A172 (cell line): ENCODE data around the gene OR2T8. TPM values are rescaled to one million over a fixed set of nuclear protein-coding genes. Genes with fewer than 3 reads are reported as not detected.
"Not testable (repeated sequence)": the region's sequence is repeated elsewhere in the genome, so short reads cannot be mapped to it uniquely, and the experiment has no call there.

Experiments
- DNase-seq: peaks from one replicate; pipeline ENCODE4 v3.0.0-alpha.2; 2015; ENCODE audit warnings: low spot score
- total RNA-seq: library from RNA; depleted of rRNA; stranded (reverse); fragments of >200 nt; shearing (Covaris generic); gene quantifications from 2 replicates; pipeline ENCODE4 v1.2.3, GENCODE V29; 2014; rRNA removed

Gene OR2T8
- not detected in 2 replicates for total RNA-seq

DNA sequence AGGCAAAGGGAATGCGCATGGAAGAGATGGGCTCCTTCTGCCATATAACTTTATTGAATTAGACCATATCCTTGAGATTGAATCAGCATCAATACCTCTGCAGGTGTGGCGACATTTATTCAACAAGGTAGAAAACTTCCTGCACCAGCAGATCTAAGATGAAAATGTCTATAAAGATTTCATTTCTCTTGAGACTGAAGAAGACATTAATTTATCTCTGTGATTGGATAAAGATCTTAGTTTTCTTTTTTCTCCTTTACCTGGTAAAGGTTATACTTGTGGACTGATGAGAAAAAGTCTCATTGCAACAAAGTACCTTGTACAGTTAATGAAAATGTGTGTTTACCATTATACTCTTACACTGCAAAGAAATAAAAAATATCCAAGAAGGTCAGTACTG, at the start of gene OR2T8:
Gene OR2T8 (plus strand): TSS at position 301 of the 400 bp plus-strand sequence. CDS start 766 bp downstream, outside the sequence.
- no peak for DNase-seq

GRCh38 chr1:247883346-247883745, 36.7 kb upstream of the OR2T8 start:
- DNase-seq: no peak

DNA sequence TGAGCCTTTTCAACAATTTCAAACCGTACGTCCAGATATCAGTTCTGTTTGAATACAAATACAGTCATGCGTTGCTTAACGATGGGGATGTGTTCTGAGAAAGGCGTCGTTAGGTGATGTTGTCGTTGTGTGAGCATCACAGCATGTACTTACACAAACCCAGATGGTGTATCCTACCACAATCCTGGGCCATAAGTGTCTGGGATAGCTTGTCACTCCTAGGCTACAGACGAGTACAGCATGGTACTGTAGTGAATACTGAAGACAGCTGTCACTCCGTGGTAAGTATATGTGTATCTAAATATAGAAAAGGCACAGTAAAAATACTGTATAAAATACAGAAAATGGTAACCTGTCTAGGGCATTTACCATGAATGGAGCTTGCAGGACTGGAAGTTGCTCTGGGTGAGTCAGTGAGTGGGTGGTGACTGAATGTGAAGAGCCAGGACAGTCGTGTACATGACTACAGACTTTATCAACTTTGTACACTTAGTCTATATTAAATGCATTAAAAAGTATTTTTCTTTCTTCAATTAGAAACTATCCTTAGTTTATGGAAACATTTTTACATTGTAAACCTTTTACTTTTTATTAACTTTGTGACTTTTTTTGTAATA, 35.1 kb upstream of the OR2T8 start:
- DNase-seq: no peak

DNA sequence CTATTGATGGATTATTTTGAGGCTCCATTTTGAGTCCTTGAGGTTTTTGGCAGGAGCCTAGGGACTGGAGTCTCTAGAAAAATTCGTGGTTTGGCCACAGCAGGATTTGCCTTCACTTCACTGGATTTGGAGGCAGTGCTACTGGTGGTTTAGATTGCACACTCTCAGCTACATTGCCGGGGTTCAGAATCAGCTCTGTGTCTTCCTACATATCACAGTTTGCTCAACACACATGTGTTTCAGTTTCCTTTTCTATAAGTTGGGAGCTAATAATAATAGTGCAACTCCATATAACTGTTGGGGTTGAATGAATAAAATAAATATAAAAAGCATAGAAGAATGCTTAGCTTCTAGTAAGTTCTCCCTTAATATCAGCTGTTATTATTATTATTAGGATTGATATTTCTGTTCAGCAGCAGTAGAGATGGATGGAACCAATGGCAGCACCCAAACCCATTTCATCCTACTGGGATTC, 24.9 kb upstream of the OR2T8 start, which contains the start of gene OR2W3:
Gene OR2W3 (plus strand): TSS at position 425 of the 475 bp plus-strand sequence. CDS start 0 bp downstream, at position 425.
- no peak for DNase-seq

GRCh38 chr1:247895976-247896375, 24.1 kb upstream of the OR2T8 start:
- DNase-seq: no peak

GRCh38 chr1:247904122-247904521, 15.9 kb upstream of the OR2T8 start:
- no peak for DNase-seq

- DNase-seq: no peak
Measured at GRCh38 chr1:247905181-247905580, 14.9 kb upstream of the OR2T8 start.

GRCh38 chr1:247905910-247906503, 14.0 kb upstream of the OR2T8 start:
- DNase-seq: no peak

DNA sequence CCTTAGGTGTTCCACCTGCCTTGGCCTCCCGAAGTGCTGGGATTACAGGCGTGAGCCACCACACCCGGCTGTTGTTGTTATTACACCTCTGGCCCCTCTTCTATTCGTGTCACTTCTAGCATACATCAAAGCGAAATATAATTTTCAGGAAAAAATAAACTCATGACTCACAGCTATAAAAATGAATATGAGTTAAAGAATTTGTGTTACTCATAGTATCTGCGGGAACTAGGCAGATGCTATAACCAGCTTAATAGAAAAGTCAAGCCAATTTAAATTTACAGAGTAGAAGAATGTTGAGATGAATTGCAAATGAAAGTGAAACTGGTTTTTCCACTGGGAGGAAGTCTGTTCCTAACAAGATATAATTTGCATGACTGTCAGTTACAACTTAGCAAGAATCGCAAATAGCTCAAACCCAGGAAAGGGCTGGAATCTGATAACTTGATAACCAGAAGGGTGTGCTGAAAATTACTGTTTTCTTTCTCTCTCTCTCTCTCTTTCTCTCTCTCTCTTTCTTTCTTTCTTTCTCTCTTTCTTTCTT, 13.5 kb upstream of the OR2T8 start:
- DNase-seq: peak; percentile 86

DNA sequence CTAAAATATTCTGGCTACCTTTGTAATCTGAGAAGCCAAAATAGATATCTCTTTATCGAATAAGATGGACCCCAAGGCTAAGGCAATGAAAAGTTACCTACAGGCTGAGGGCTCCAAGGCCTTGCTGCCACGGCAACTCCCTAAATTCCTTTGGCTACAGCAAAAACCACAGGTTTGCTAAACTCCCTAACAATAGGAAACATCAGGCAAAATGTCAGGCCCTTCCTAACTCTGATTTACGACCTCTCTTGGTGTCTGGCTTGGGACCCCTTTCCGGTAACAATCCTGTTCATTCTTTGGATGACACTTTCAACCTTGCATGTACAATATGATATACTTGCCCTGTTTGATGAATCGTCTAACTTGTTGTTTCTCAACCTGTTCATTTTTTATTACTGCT, 11.3 kb upstream of the OR2T8 start:
- no peak for DNase-seq

GRCh38 chr1:247913786-247914185, 6.3 kb upstream of the OR2T8 start:
- DNase-seq: no peak

- DNase-seq: peak; percentile 16
Measured at GRCh38 chr1:247914941-247915662, 5.0 kb upstream of the OR2T8 start.

- DNase-seq: no peak
Measured at GRCh38 chr1:247923941-247924340, 3.9 kb downstream of the OR2T8 start.

- no peak for DNase-seq
Measured at GRCh38 chr1:247924868-247925267, 4.8 kb downstream of the OR2T8 start, which contains the start of gene OR2AJ1. Gene OR2AJ1, plus strand, starts transcription at chr1:247924889. Its CDS starts 8,880 bp downstream, at chr1:247933769.

DNA sequence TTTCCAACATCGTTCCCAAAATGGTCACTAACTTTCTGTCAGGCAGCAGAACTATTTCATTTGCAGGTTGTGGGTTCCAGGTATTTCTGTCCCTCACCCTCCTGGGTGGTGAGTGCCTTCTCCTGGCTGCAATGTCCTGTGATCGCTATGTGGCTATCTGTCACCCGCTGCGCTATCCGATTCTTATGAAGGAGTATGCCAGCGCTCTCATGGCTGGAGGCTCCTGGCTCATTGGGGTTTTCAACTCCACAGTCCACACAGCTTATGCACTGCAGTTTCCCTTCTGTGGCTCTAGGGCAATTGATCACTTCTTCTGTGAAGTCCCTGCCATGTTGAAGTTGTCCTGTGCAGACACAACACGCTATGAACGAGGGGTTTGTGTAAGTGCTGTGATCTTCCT, 13.9 kb downstream of the OR2T8 start:
- no peak for DNase-seq

DNA sequence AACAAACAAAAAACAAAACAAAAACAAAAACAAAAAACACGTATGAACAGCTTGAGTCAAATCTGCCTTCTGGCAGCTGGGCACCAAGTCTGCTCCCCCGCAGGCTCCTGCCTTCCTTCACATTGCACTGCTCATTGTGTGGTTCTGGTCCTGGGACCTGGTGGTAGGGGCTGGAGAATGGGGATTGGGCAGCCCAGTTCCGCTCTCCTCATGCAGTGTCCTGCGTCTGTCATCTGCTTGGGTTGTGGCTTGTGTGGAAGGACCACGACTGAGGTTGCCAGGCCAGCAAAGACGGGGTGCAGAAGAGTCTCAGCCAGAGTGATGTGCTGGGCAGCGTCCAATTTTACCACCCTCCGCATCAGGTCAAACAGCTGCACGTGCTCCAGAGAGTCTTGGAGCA, 15.7 kb downstream of the OR2T8 start:
- no peak for DNase-seq

DNA sequence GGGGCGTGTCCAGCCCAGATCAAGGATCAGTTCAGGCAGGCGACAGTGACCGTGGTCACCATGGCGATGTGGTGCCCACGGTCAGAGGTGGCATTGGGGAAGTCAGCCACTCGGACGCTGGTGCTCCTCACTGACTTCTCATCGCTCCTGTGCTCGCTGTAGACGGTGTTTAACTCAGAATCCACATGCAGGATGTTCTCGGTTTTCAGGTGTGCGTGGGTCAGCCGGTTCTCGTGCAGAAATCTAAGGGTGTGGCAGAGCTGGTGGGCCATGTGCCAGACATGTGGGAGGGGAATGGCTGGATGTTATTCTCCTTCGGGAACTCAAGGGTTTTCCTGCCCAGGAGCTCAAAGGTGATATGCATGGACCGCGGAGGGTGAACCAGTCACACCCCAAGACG, 16.4 kb downstream of the OR2T8 start:
- no peak for DNase-seq

DNA sequence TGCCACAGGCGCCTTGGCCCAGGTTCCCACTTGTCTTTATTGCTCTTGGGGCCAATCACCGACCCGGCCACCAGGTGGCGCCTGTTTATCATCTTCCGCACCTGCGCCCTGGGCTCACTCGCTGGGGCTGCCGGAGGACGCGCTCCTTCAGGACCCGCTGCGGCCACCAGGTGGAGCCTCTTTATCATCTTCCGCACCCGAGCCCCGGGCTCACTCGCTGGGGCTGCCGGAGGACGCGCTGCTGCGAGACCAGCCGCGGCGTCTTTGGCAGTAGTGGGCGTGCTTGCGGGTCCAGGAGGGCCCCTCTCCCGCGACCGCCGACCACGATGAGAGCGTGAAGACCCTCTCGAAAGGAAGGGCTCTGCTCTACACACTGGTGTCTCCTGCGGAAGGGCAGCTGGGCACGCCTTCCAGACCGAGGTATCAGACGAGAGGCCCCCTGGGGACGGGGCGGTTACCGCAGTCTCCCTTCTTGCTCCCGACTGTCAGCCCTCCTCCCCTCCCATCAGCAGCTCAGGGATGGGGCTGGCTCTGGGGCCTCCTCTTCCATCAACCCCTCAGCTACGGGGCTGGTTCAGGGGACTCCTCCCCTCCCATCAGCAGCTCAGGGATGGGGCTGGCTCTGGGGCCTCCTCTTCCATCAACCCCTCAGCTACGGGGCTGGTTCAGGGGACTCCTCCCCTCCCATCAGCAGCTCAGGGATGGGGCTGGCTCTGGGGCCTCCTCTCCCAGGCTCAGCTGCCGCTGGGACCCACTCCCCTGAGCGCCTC, 17.1 kb downstream of the OR2T8 start:
- not testable (repeated sequence) for DNase-seq

GRCh38 chr1:247942624-247943023, 22.6 kb downstream of the OR2T8 start:
- DNase-seq: no peak

DNA sequence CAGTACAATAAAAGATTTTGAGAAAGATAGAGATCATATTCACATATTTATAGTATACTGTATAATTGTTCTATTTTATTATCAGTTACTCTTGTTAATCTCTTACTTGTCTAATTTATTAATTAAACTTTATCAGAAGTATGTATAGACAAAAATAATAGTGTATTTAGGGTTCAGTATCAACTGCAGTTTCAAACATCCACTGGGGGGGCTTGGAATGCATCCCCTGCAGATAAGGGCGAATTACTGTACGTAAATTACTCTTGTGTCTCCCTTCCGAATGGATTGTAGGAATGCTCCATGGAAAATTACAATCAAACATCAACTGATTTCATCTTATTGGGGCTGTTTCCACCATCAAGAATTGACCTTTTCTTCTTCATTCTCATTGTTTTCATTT, 28.5 kb downstream of the OR2T8 start, which contains the start of gene OR2L8:
Gene OR2L8 (plus strand): TSS at position 301 of the 400 bp plus-strand sequence. CDS start 0 bp downstream, at position 301.
- DNase-seq: no peak

DNA sequence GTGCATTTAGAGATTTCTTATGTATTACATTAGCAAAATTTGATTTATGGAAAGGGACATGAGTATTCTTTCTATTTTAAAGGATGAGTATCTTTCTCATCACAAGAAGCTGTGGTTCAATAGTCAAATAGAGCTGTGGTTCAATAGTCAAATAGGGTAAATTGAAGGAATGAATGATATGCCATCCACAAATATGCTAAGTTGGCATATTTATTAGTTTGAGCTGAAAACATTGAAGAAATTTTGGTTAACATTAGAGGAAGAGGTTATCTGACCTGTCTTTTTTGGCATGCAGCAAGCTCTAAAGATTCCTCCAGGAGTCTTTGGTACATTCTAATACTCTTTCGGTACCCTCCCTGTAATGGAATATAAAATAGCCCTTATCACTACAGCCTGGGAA, 33.4 kb downstream of the OR2T8 start:
- DNase-seq: no peak
